GM19328 (cell line): Measurements from ENCODE around the gene QPCTL.
"Not testable (repeated sequence)": the region's sequence is repeated elsewhere in the genome, so short reads cannot be mapped to it uniquely, and the experiment has no call there.

ENCODE experiments used
- ATAC-seq: cut with Tn5 transposase; IDR thresholded peaks from one replicate; pipeline ENCODE4 v1.9.1; 2021; ENCODE audit warnings: mild to moderate bottlenecking, moderate library complexity; ENCODE audit not compliant: unreplicated experiment

The QPCTL gene

GRCh38 chr19:45674946-45675345, 17.5 kb upstream of the QPCTL start:
- ATAC-seq, result no peak

- no peak for ATAC-seq
These were observed 15.6 kb upstream of the QPCTL start for GRCh38 chr19:45676851-45677263.

DNA sequence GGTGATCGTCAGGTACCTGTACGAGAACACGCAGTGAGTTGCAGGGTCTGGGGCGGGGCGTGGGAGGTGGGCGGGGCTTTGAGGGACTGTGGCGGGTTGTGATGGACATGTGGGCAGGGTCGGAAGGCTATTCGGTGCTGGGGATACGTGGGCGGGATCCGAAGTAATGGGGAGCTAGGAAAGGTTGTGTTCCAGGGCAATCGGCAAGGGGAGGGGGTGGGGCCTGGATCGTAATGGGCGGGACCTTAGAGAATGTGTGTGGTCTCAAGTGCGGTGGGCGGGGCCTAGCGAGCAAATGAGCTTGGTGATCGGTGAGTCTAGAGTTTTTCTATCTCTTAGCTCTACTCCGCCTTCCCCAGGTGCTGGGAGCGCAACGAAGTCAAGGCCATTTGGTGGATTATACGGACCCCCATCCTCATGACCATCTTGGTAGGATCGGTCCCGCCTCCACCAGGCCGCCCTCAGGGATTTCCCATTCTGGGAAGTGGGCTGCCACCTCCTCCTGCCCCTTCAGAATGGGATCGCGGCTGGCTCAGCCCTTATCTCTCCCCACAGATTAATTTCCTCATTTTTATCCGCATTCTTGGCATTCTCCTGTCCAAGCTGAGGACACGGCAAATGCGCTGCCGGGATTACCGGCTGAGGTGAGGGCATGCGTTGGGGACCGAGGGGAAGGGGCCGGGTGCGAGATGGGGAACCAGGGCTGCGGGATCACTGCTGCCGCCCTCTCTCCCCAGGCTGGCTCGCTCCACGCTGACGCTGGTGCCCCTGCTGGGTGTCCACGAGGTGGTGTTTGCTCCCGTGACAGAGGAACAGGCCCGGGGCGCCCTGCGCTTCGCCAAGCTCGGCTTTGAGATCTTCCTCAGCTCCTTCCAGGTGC, 14.9 kb upstream of the QPCTL start:
- no peak for ATAC-seq

DNA sequence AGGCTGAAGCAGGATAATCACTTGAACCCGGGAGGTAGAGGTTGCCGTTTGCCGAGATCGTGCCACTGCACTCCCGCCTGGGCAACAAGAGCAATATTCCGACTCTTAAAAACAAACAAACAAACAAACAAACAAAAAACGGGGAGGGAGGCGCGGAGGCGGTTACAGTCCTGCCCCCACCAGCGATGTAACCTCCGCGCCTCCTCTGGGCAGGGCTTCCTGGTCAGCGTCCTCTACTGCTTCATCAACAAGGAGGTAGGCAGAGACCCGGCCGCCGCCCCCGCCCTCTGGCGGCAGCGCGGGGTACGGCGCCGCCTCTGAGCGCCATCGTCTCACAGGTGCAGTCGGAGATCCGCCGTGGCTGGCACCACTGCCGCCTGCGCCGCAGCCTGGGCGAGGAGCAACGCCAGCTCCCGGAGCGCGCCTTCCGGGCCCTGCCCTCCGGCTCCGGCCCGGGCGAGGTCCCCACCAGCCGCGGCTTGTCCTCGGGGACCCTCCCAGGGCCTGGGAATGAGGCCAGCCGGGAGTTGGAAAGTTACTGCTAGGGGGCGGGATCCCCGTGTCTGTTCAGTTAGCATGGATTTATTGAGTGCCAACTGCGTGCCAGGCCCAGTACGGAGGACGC, 11.0 kb upstream of the QPCTL start:
- ATAC-seq, result no peak

DNA sequence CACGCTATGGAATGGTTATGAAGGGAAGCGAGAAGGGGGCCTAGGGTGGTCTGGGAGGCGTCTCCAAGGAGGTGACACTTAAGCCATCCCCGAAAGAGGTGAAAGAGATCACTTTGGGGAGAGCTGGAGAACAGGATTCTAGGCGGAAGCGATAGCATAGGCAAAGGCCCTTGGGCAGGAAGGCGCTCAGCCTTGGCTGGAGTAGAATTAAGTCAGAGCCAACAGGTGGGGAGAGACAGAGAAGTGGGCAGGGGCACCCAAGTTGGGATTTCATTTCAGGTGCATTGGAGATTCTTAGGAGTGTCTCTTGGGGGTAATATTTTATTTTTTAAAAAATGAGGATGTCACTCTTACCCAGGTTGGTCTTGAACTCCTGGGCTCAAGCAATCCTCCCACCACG, 10.3 kb upstream of the QPCTL start:
- ATAC-seq, result no peak

- no peak for ATAC-seq
These were observed 9.6 kb upstream of the QPCTL start for GRCh38 chr19:45682908-45683307.

DNA sequence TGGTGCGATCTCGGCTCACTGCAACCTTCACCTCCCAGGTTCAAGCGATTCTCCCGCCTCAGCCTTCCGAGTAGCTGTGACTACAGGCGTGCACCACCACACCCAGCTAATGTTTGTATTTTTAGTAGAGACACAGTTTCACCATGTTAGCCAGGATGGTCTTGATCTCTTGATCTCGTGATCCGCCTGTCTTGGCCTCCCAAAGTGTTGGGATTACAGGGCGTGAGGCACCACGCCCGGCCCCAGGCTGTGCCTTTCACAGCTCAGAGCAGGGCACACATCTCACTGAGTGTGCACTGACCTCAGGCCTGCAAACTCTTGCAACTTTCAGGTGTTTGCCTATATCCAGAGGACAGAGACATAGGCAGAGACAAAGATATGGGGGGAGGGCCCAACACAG, 7.4 kb upstream of the QPCTL start:
- ATAC-seq, result not testable (repeated sequence)

DNA sequence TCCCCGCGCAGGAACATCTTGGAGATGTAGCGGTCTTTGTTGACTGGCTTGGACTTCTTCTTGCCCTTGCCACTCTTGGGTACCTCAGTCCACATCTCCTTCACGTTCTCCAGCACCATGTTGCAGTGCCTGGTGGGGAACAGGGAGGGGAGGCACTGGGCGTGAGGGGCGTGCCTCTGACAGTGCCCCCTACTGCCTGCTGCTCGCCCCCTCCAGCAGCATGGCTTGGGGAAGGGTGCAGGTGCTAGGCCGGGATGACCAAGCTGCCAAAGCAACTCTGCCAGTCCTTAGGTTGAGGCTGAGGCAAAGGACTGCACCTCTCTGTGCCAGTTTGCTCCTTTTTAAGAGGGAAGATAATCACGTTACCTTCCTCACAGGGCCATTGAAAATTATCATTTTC, 4.9 kb upstream of the QPCTL start:
- no peak for ATAC-seq

DNA sequence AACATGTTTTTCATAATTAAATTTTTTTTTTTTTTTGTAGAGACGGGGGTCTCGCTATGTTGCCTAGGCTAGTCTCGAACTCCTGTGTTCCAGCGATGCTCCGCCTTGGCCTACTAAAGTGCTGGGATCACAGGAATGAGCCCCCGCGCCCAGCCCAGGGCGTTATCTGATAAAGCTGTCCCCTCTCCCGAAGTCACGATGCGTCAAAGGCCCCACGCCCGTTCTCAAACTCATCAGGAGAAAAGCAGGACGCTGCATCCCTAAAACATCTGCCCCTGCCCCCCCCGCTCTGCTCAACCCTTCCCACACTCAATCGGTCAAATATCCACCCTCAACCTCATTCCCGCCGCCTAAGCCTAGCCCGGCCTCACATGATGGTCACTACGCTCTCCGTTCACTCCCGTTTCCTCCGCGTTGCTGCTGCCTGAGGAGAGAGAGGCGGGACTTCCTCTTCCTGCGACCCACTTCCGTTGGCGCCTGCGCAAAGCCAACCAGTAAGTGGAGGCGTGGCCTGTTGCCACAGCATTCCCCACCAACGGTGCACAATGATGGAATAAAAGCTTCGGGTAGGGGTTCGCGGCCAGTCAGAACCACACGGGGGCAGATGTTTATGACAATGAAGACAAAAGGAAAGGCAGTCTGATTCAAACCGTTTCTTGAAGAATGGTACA, 815 bp upstream of the QPCTL start, which contains the start of gene SNRPD2:
TSS of gene SNRPD2 (minus strand) at position 438 of the 671 bp plus-strand sequence. CDS start at position 373, 65 bp downstream.
- ATAC-seq, result peak; percentile 61

- ATAC-seq, result no peak
These were observed 781 bp downstream of the QPCTL start for GRCh38 chr19:45693106-45693788.

DNA sequence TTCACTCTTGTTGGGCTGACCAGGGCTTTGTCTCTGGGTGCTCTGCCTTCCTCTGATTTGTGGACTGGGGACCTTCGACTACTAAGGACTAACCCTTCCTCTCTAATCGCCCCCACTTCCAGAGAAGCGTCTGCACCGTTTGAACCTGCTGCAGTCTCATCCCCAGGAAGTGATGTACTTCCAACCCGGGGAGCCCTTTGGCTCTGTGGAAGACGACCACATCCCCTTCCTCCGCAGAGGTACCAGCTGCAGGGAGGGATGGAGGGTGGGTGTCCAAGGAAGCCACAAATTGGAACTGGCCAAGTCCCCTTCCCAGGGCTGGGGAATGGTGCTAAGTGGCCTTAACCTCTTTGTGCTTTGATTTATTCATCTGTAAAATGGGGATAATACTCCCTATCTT, 9.2 kb downstream of the QPCTL start:
- no peak for ATAC-seq

- no peak for ATAC-seq
These were observed 12.6 kb downstream of the QPCTL start for GRCh38 chr19:45705115-45705514.

DNA sequence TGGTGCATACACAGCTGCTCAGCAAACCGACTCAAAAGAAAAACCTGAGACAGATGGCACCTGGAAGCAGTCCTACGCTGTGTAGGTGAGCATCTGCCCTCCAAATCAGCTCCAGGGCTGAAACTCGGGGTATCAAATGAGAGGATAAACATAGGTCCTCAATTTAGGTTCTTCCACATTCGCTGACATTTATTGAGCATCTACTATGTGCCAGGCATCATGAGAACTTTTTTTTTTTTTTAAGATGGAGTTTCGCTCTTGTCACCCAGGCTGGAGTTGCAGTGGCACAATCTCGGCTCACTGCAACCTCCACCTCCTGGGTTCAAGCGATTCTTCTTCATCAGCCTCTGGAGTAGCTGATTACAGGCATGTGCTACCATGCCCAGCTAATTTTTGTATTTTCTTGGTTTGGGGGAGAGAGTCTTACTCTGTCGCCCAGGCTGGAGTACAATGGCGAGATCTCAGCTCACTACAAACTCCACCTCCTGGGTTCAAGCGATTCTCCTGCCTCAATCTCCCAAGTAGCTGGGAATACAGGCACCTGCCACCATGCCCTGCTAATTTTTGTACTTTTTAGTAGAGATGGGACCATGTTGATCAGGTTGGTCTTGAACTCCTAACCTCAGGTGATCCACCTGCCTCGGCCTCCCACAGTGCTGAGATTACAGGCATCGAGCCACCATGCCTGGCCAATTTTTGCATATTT, 13.4 kb downstream of the QPCTL start:
- ATAC-seq, result no peak

DNA sequence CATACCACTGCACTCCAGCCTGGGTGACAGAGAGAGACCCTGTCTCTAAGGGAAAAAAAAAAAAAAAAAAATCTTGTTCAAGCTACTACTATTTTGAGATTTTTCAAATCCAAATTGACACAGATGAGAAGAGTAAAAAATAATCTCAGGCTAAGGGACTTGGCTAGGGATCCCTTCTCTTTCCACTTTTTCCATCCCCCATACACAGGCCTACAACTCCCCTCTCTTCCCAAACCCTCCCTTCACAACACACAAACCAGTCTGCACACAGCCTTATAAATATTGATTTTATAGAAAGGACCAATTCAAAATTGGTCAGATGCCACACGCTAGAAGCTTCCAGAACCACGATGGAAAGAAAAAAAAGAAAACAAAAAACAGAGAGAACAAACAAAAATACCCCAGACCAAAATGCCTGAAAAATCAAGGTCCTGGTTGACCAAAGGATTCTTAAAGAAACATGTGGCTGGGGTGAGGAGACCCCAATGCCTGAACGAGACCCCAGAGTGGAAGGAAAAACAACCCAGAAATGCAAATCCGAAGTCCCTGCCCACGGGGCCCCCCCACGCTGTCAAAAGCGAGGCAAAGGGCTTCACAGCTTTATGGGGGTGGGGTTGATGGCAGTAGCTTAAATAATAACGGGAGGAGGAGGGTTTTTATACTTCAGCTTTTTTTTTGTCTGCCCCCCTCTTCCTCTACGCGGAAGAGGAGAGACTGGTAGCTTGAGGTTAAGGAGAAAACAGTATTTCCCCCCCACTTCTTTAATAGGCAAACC, 18.1 kb downstream of the QPCTL start:
- no peak for ATAC-seq

- ATAC-seq, result no peak
These were observed 19.6 kb downstream of the QPCTL start for GRCh38 chr19:45711851-45712698.

DNA sequence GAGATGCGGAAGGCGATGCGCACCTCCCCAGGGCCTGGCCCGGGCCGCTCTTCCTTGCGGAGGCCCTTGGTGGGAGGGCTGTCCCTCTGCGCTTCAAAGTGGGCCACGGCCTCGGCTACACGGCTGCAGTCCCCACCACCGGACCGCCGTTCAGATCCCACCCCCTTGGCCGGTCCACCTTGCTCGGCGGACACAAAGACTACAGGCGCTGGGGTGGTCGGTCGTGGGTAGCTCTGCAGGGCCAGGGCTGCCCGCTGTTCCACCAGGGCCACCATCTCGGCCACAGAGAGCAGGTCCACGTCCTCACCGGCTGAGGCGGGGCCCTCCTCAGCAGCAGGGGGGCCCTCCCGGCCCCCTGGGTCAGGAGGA, 20.2 kb downstream of the QPCTL start:
- ATAC-seq, result no peak

- no peak for ATAC-seq
These were observed 20.7 kb downstream of the QPCTL start for GRCh38 chr19:45713141-45713540.

- ATAC-seq, result no peak
These were observed 22.7 kb downstream of the QPCTL start for GRCh38 chr19:45715139-45715538.
